ENCODE data around the gene ARHGAP33. TPM values are rescaled to one million over a fixed set of nuclear protein-coding genes. Genes with fewer than 3 reads are reported as not detected.

The ARHGAP33 gene
- total and polyA plus RNA-seq, 2 donors (not counting 3 experiments of a cell fraction or from before 2014, with no cell fraction given) = 11.0 to 18.4 TPM

GRCh38 chr19:35824150-35824549 is 48.8 kb downstream of the ARHGAP33 start:
- Histone ChIP-seq H3K4me1 (ENCODE audit: control insufficient read depth, extremely low read depth, insufficient read depth, low read length) (no peaks in the 10 kb centered on the region), H3K9me3 (replicated peaks; ENCODE audit: control insufficient read depth, insufficient read depth, low read length) (no peaks in the 10 kb centered on the region), H2AFZ (ENCODE audit: low read depth, low read length) (no peak overlapping the region), H3K27ac (ENCODE audit: insufficient read depth, low read depth, low read length) (no peak overlapping the region), H3K4me2 (ENCODE audit: insufficient read depth, low read length) (no peak overlapping the region), H4K20me1 (replicated peaks; ENCODE audit: control insufficient read depth, extremely low read depth, insufficient read depth, low read length) (no peaks in the 10 kb centered on the region), H3K27me3 (ENCODE audit: control insufficient read depth in 2 of 2, insufficient read depth in 2 of 2, low read length in 2 of 2) (no peaks in the 10 kb centered on the region), H3K9ac (replicated peaks; ENCODE audit: extremely low read depth, insufficient read depth, low read length) (no peak overlapping the region), H3K79me2 (ENCODE audit: control insufficient read depth, insufficient read depth, low read length) (no peaks in the 10 kb centered on the region), H3K36me3 (ENCODE audit: control insufficient read depth in 2 of 2, extremely low read depth in 1 of 2, insufficient read depth in 2 of 2, low read length in 2 of 2) (no peaks in the 10 kb centered on the region), H3K9me1 (replicated peaks; ENCODE audit: control insufficient read depth, extremely low read depth, insufficient read depth, low read length) (no peaks in the 10 kb centered on the region), H3K4me3 (replicated peaks in 1 of 3; ENCODE audit: insufficient read depth in 1 of 3, low read depth in 1 of 3, low read length in 3 of 3) (no peak overlapping the region)
- DNase-seq (ENCODE audit: low read depth, low spot score) (no peak), FAIRE-seq (no peak)
- TF ChIP-seq EZH2 (IDR thresholded peaks at IDR 0.05; ENCODE audit: borderline replicate concordance, low read depth, low read length, severe bottlenecking) (no peak), GATA2 (IDR thresholded peaks at IDR 0.05; ENCODE audit: insufficient read depth, insufficient read length, low read depth, low read length) (no peak), MYC (IDR thresholded peaks at IDR 0.05; ENCODE audit: low read depth, low read length) (no peak), FOS (IDR thresholded peaks at IDR 0.05; ENCODE audit: borderline replicate concordance, insufficient read depth, low read length) (no peak), POLR2A (IDR thresholded peaks at IDR 0.05; ENCODE audit: low read depth, low read length) (no peak), POLR2AphosphoS5 (IDR thresholded peaks at IDR 0.05; ENCODE audit: insufficient read depth, low read depth, low read length) (no peak), MAX (IDR thresholded peaks at IDR 0.05; ENCODE audit: insufficient read depth, insufficient read length) (no peak), JUN (IDR thresholded peaks at IDR 0.05; ENCODE audit: borderline replicate concordance, insufficient read depth, insufficient read length, low read depth) (no peak)
- TF ChIP-seq, protein P1, sequence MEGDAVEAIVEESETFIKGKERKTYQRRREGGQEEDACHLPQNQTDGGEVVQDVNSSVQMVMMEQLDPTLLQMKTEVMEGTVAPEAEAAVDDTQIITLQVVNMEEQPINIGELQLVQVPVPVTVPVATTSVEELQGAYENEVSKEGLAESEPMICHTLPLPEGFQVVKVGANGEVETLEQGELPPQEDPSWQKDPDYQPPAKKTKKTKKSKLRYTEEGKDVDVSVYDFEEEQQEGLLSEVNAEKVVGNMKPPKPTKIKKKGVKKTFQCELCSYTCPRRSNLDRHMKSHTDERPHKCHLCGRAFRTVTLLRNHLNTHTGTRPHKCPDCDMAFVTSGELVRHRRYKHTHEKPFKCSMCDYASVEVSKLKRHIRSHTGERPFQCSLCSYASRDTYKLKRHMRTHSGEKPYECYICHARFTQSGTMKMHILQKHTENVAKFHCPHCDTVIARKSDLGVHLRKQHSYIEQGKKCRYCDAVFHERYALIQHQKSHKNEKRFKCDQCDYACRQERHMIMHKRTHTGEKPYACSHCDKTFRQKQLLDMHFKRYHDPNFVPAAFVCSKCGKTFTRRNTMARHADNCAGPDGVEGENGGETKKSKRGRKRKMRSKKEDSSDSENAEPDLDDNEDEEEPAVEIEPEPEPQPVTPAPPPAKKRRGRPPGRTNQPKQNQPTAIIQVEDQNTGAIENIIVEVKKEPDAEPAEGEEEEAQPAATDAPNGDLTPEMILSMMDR (IDR thresholded peaks at IDR 0.05; ENCODE audit: extremely low read depth in 1 of 2, insufficient read depth in 1 of 2, low read depth in 1 of 2, low read length in 2 of 2) = no peak
- CTCF ChIA-PET = no interaction called here
- intact Hi-C loops (cut with micrococcal nuclease) (no loop called here), dilution Hi-C loops (cut with MboI; ENCODE audit: extremely low pct_ligation_motif_present, low sequenced_read_pairs) (no loop called here)
- POLR2A ChIA-PET = no interaction called here
- no TSS peak for BruUV-seq (replicated peaks)

All from endothelial cell of umbilical vein (primary cell).